ENCODE data around the gene CSNK1G2.

- TF ChIP-seq CTCF (IDR thresholded peaks at IDR 0.05; ENCODE audit: poor library complexity): no peak
- TF ChIP-seq EZH2 (IDR thresholded peaks at IDR 0.05; ENCODE audit: borderline replicate concordance): no peak
- no peak for TF ChIP-seq EZH2phosphoT487 (IDR thresholded peaks at IDR 0.05; ENCODE audit: low read depth, severe bottlenecking, unreplicated experiment)
Observed at GRCh38 chr19:1970003-1970805, 29.2 kb downstream of the CSNK1G2 start.

Data from hepatocyte (in vitro differentiated cells).